Measurements from ENCODE around the gene PARP16. TPM values are rescaled to one million over a fixed set of nuclear protein-coding genes. Genes with fewer than 3 reads are reported as not detected.

Gene PARP16
- polyA plus RNA-seq, 2 of the 4 experiments (the other 2 are of a cell fraction), result 7.5 to 9.8 TPM

DNA sequence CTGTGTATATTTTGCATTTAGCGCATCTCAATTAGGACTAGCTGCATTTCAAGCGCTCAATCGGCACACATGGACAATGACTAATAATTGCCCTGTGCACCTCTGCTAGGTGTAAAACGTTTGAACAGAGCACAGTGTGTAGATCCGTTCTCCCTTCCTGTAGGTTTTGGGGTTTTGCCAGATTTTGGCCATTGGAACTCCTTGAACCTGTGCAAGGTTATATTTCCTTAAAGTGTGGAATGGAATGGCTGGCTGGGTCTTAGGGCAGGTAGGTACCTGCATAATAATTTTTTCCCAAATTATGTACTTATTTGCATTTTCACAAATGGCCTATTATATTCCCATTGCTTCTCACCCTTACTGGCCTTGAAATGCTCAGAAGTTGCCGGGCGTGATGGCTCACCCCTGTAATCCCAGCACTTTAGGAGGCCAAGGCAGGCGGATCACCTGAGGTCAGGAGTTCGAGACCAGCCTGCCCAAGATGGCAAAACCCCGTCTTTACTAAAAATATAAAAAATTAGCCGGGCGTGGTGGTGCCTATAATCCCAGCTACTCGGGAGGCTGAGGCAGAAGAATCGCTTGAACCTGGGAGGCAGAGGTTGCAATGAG lies 18.6 kb upstream of the PARP16 start (continued):
- TF ChIP-seq, protein P1, sequence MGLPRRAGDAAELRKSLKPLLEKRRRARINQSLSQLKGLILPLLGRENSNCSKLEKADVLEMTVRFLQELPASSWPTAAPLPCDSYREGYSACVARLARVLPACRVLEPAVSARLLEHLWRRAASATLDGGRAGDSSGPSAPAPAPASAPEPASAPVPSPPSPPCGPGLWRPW (IDR thresholded peaks at IDR 0.05), result no peak
- TF ChIP-seq KDM1A (IDR thresholded peaks at IDR 0.05; ENCODE audit: low read depth) (no peak), CHD4 (IDR thresholded peaks at IDR 0.05; ENCODE audit: borderline replicate concordance) (peak; percentile 25), CBX8 (IDR thresholded peaks at IDR 0.05) (no peak), EHMT2 (IDR thresholded peaks at IDR 0.05; ENCODE audit: low read depth) (no peak), CEBPB (IDR thresholded peaks at IDR 0.05) (no peak), FOXS1 (CRISPR knock-in tag; IDR thresholded peaks at IDR 0.05) (no peak), RNF2 (IDR thresholded peaks at IDR 0.05; ENCODE audit: borderline replicate concordance, low read depth) (no peak), HEYL (CRISPR knock-in tag; IDR thresholded peaks at IDR 0.05) (no peak), FOSL2 (IDR thresholded peaks at IDR 0.05) (no peak), FOSL2 (CRISPR knock-in tag; IDR thresholded peaks at IDR 0.05) (no peak), NFE2L2 (conservative IDR thresholded peaks at IDR 0.05; ENCODE audit: low read length) (no peak), HDAC2 (IDR thresholded peaks at IDR 0.05) (no peak), POLR2AphosphoS2 (conservative IDR thresholded peaks at IDR 0.05; ENCODE audit: low read length) (no peak), RAD21 (conservative IDR thresholded peaks at IDR 0.05 in 1 of 2, IDR thresholded peaks at IDR 0.05 in 1 of 2) (no peak), CHD2 (IDR thresholded peaks at IDR 0.05; ENCODE audit: low read length, partially characterized antibody) (no peak), EP300 (IDR thresholded peaks at IDR 0.05) (no peak), JUNB (IDR thresholded peaks at IDR 0.05) (peak; percentile 9; the same call in 1 of the 2 replicates), NPAS2 (CRISPR knock-in tag; IDR thresholded peaks at IDR 0.05; ENCODE audit: borderline replicate concordance) (no peak)
- TF ChIP-seq, protein P2, sequence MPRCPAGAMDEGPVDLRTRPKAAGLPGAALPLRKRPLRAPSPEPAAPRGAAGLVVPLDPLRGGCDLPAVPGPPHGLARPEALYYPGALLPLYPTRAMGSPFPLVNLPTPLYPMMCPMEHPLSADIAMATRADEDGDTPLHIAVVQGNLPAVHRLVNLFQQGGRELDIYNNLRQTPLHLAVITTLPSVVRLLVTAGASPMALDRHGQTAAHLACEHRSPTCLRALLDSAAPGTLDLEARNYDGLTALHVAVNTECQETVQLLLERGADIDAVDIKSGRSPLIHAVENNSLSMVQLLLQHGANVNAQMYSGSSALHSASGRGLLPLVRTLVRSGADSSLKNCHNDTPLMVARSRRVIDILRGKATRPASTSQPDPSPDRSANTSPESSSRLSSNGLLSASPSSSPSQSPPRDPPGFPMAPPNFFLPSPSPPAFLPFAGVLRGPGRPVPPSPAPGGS (IDR thresholded peaks at IDR 0.05), result no peak
- TF ChIP-seq, protein P3, sequence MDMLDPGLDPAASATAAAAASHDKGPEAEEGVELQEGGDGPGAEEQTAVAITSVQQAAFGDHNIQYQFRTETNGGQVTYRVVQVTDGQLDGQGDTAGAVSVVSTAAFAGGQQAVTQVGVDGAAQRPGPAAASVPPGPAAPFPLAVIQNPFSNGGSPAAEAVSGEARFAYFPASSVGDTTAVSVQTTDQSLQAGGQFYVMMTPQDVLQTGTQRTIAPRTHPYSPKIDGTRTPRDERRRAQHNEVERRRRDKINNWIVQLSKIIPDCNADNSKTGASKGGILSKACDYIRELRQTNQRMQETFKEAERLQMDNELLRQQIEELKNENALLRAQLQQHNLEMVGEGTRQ (IDR thresholded peaks at IDR 0.05), result no peak
- TF ChIP-seq, protein P4, sequence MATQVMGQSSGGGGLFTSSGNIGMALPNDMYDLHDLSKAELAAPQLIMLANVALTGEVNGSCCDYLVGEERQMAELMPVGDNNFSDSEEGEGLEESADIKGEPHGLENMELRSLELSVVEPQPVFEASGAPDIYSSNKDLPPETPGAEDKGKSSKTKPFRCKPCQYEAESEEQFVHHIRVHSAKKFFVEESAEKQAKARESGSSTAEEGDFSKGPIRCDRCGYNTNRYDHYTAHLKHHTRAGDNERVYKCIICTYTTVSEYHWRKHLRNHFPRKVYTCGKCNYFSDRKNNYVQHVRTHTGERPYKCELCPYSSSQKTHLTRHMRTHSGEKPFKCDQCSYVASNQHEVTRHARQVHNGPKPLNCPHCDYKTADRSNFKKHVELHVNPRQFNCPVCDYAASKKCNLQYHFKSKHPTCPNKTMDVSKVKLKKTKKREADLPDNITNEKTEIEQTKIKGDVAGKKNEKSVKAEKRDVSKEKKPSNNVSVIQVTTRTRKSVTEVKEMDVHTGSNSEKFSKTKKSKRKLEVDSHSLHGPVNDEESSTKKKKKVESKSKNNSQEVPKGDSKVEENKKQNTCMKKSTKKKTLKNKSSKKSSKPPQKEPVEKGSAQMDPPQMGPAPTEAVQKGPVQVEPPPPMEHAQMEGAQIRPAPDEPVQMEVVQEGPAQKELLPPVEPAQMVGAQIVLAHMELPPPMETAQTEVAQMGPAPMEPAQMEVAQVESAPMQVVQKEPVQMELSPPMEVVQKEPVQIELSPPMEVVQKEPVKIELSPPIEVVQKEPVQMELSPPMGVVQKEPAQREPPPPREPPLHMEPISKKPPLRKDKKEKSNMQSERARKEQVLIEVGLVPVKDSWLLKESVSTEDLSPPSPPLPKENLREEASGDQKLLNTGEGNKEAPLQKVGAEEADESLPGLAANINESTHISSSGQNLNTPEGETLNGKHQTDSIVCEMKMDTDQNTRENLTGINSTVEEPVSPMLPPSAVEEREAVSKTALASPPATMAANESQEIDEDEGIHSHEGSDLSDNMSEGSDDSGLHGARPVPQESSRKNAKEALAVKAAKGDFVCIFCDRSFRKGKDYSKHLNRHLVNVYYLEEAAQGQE (IDR thresholded peaks at IDR 0.05), result no peak
